K562 (cell line): Measurements from ENCODE around the gene VPS18.

Experiments
- JUN ChIP-seq, 2 experiments: sonication (generic) in 1 of 2; formaldehyde crosslinking in 1 of 2; IDR thresholded peaks; 2 replicates each; pipeline versions ENCODE4 v1.6.1 to v1.8.0; 2012 to 2022; ENCODE audit warnings: borderline replicate concordance in 2 of 2, mild to moderate bottlenecking in 2 of 2, improper control_type of control experiment in 1 of 2, low read depth in 1 of 2, low read length in 1 of 2, missing genetic modification reagents in 1 of 2
- L3MBTL2 ChIP-seq: fragments of 450-650 bp; IDR thresholded peaks from 2 replicates; pipeline ENCODE4 v1.6.1; 2016; ENCODE audit warnings: mild to moderate bottlenecking, moderate library complexity
- MAZ ChIP-seq, 2 experiments: fragments of 450-650 bp in 1 of 2; sonication (generic) in 1 of 2; formaldehyde crosslinking; IDR thresholded peaks in 1 of 2; conservative IDR thresholded peaks in 1 of 2; 2 replicates each; pipeline versions ENCODE4 v1.4.0 to v1.5.0; 2020; ENCODE audit warnings: mild to moderate bottlenecking in 1 of 2, missing genetic modification reagents in 1 of 2
- MYBL2 ChIP-seq, 2 experiments: fragments of 450-650 bp in 1 of 2; sonication (generic) in 1 of 2; formaldehyde crosslinking in 1 of 2; IDR thresholded peaks; 2 replicates each; pipeline versions ENCODE4 v1.6.1 to v1.8.1; 2017 to 2022; ENCODE audit warnings: borderline replicate concordance in 1 of 2, inconsistent platforms in 1 of 2, low read depth in 1 of 2, mild to moderate bottlenecking in 1 of 2, missing genetic modification reagents in 1 of 2, moderate library complexity in 1 of 2
- SREBF1 ChIP-seq: fragments of 150-350 bp; IDR thresholded peaks from 2 replicates; pipeline ENCODE4 v1.6.1; 2014; ENCODE audit warnings: antibody characterized with exemption, low read depth, low read length, borderline replicate concordance
- SRSF1 ChIP-seq: fragments of 200-400 bp; formaldehyde crosslinking; IDR thresholded peaks from 2 replicates; pipeline ENCODE4 v1.6.1; 2017; ENCODE audit warnings: mild to moderate bottlenecking, low read depth, low read length, moderate library complexity
- STAG1 ChIP-seq: sonication (generic); formaldehyde crosslinking; IDR thresholded peaks from 2 replicates; pipeline ENCODE4 v1.5.0; 2020; ENCODE audit warnings: missing genetic modification reagents, borderline replicate concordance
- YY1 ChIP-seq, 3 experiments: IDR thresholded peaks; 2 replicates each; pipeline ENCODE4 v1.6.1; 2011; ENCODE audit warnings: low read length in 2 of 3, mild to moderate bottlenecking in 2 of 3, moderate library complexity in 2 of 3, borderline replicate concordance in 1 of 3, control low read depth in 1 of 3, low read depth in 1 of 3; ENCODE audit not compliant: insufficient read depth in 3 of 3, insufficient replicate concordance in 2 of 3, control insufficient read depth in 1 of 3, insufficient read length in 1 of 3; ENCODE audit errors: extremely low read depth in 1 of 3
- ZBTB1 ChIP-seq: sonication (generic); formaldehyde crosslinking; IDR thresholded peaks from 2 replicates; pipeline ENCODE4 v1.8.1; 2023; ENCODE audit warnings: missing genetic modification reagents, low read depth, mild to moderate bottlenecking, borderline replicate concordance

DNA sequence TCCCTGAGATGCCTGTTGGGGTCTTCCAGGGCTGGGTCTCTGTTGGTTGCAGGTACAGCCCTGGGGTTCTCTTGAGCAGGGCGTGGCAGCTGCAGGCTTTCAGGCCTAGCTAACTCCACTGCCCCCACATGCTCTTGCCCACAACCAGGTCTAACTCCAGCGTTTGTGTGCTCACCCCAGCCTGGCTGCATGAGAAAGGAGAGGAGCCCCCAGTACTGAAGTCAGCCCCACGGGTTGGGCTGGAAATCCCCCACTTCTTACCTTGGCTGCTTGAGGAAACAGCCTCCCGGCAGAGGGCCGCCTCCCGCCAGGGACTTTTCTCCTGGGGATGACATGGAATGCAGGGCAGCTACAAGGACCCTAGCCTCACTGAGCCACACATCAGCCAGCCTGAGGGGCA lies 18.2 kb downstream of the VPS18 start:
- TF ChIP-seq ZBTB1 (CRISPR knock-in tag) (no peak), SREBF1 (no peak), JUN (IDR thresholded peaks at IDR 0.05; ENCODE audit: borderline replicate concordance, low read depth, low read length) (no peak), JUN (CRISPR knock-in tag; IDR thresholded peaks at IDR 0.05; ENCODE audit: borderline replicate concordance) (no peak), YY1 (IDR thresholded peaks at IDR 0.05; ENCODE audit: borderline replicate concordance in 1 of 3, control insufficient read depth in 1 of 3, extremely low read depth in 1 of 3, insufficient read depth in 3 of 3, insufficient read length in 1 of 3, insufficient replicate concordance in 2 of 3, low read depth in 1 of 3, low read length in 2 of 3) (no peak), MAZ (CRISPR knock-in tag; conservative IDR thresholded peaks at IDR 0.05 in 1 of 2, IDR thresholded peaks at IDR 0.05 in 1 of 2) (no peak), L3MBTL2 (no peak), MYBL2 (IDR thresholded peaks at IDR 0.05; ENCODE audit: low read depth) (no peak), MYBL2 (CRISPR knock-in tag; IDR thresholded peaks at IDR 0.05; ENCODE audit: borderline replicate concordance) (no peak), STAG1 (no peak), SRSF1 (no peak)
